Upper lobe of left lung (tissue), 4 donors: ENCODE results near the gene CFAP299.

ENCODE experiments used
- CTCF ChIP-seq, 6 experiments: fragments of 450-650 bp in 4 of 6; fragments of 200-600 bp in 2 of 6; sonication (generic) in 2 of 6; IDR thresholded peaks; one replicate each; pipeline ENCODE4 v1.5.1; 2016 to 2019; ENCODE audit warnings: antibody characterized with exemption in 6 of 6
- EP300 ChIP-seq, 4 donors: sonication (generic); formaldehyde crosslinking; IDR thresholded peaks; one replicate each; pipeline ENCODE4 v1.5.1; 2017; ENCODE audit warnings: antibody characterized with exemption in 4 of 4, control low read depth in 2 of 4
- POLR2A ChIP-seq, 4 donors: fragments of 450-650 bp; IDR thresholded peaks; one replicate each; pipeline ENCODE4 v1.5.1; 2016 to 2017; ENCODE audit warnings: antibody characterized with exemption in 4 of 4, mild to moderate bottlenecking in 2 of 4
- POLR2AphosphoS5 ChIP-seq, 2 donors: sonication (generic); formaldehyde crosslinking; IDR thresholded peaks; one replicate each; pipeline ENCODE4 v1.5.1; 2017; ENCODE audit warnings: antibody characterized with exemption in 2 of 2

GRCh38 chr4:80540785-80541469 lies 205.4 kb downstream of the CFAP299 start:
- TF ChIP-seq CTCF (IDR thresholded peaks at IDR 0.05) (no peak), POLR2AphosphoS5 (IDR thresholded peaks at IDR 0.05) (no peak), POLR2A (IDR thresholded peaks at IDR 0.05) (no peak), EP300 (IDR thresholded peaks at IDR 0.05) (no peak)
